ENCODE measurements around the gene GATM.

DNA sequence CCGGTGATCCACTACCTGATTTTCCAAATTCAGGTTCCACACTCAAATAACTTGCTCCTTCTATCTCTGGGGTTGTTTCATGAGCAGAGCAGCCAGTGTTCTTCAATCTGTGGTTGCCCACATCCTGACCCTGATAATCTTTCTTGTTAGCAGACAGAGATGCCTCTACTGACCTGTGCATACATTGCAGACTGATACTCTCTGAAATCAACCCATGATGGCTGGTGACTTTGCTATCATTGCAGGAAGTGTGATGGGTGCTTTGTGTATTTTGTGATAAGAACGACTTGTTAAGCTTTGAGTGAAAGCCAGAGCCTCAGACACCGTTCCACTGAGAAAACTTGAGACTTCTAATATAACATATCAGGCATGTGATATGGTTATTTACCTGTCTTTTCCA is 39.9 kb downstream of the GATM start:
- TF ChIP-seq CTCF (IDR thresholded peaks at IDR 0.05) (no peak), POLR2A (IDR thresholded peaks at IDR 0.05) (no peak), EP300 (IDR thresholded peaks at IDR 0.05) (no peak)
